Ammon's horn (tissue), 1 donor: ENCODE results near the gene FBXO11.

ENCODE experiments used
- DNase-seq: peaks from one replicate; pipeline ENCODE4 v3.0.0-alpha.2; 2016; ENCODE audit warnings: low spot score

Gene FBXO11

DNA sequence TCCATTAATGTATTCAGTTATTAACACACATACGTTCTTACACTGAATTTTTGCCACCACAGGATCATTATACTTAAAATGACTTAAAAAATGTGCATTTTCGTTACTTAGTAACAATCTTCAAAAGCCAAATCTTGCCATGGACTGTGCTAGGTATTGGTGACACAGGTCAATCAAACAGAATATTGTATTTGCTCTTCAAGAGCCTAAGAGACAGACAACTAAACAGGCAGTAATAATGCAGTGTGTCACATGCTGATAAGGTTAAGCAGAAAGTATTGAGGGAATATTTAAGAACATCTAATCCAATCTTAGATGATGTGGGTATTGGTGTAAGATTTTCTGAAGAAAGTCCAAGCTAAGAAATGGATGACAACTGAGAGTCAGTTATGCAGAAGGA lies 56.9 kb downstream of the FBXO11 start:
- no peak for DNase-seq

DNA sequence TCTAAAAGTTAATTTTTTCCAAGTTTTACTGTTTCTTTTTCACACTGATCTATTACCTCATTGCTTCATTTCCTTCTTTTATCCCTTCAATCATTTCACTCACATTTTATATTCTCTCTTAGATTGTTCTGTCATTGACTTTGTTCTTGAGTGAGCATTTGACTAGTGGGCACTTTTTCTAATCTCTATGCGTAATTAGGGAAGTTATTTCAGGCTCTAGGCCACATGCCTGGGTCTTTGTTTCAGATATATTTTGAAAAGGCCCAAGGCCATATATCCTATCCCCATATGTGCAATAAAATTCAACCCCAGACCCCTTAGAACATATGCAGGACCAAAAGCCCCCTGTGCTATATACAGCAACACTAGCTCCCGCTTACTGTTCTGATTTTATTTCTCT lies 62.1 kb downstream of the FBXO11 start:
- no peak for DNase-seq

DNA sequence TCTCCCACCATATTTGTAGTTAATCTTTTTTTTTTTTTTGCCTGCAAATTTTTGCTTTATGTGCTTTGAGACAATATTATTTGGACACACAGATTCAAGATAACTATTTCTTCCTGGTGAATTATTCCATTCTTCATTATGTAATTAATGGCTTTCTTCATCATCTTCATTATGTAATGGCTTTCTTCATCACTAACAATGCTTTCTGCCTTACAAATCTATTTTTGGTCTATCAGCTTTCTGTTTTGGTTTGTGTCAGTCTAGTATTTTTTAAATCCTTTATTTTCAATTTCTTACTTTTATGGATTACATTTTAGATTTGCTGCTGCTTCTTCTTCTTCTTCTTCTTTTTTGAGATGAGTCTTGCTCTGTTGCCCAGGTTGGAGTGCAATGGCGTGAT lies 62.9 kb downstream of the FBXO11 start:
- DNase-seq, result no peak

DNA sequence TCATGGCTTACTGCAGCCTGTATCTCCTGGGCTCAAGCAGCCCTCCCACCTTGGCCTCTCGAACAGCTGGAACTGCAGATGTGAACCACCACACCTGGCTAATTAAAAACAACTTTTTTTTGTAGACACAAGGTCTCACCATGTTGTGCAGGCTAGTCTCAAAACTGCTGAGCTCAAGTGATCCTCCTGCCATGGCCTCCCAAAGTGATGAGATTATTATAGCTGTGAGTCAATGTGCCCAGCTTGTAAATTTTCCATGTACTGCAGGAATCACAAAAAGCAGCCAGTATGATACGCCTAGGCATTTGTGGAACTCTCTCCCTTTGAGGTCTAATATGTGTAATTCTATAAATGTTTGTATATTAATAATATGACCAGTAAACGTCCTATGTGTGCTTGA lies 63.5 kb downstream of the FBXO11 start:
- DNase-seq, result no peak

DNA sequence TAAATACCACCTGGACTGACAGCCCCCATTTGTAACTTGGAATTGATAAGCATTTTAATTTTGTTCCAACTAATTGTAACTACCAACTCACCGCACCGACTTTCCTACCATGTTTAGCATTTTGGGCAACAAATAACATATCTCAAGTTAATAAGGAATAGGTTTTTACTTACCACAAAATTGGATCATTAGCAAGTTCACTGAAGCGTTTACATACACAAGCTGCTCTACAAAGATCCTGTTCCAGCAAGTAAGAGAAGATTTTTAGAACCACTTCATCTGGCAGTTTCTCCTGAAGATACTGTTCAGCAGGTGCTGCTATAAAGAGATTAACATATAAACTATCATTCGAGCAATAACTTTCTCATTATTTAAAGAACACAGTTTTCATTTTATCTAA lies 67.6 kb downstream of the FBXO11 start:
- DNase-seq, result no peak

DNA sequence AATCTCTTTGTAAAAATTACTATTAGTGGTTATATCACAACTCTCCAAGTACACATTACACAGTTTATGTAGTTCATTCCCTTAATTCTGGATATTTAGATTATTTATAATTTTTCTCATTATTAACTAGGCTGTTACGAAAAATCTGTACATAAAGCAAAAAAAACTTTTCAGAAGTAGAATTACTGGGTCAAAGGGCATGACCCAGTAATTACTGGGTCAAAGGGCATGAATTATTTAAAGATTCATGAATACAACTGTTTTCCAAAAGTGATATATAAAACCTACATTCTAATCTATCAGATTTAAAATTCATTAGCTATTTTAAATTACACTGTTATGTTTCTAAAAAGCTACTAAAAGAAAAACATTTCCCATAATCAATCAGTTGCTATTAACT lies 68.0 kb downstream of the FBXO11 start:
- no peak for DNase-seq

DNA sequence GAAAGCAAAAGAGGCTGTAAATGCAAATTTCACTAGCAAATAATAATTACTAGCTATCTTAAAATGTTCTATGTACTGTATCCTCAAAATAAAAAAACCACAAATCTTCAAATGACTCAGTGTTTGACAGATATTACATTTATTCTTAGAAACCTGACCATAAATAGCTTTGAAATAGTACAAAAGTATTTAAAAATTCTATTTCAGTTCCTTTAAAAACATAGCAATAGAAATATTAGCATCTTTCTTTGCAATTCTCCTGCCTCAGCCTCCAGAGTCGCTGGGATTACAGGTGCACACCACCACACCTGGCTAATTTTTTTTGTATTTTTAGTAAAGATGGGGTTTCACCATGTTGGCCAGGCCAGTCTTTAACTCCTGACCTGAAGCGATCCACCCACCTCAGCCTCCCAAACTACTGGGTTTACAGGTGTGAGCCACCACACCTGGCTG lies 72.8 kb downstream of the FBXO11 start:
- no peak for DNase-seq

DNA sequence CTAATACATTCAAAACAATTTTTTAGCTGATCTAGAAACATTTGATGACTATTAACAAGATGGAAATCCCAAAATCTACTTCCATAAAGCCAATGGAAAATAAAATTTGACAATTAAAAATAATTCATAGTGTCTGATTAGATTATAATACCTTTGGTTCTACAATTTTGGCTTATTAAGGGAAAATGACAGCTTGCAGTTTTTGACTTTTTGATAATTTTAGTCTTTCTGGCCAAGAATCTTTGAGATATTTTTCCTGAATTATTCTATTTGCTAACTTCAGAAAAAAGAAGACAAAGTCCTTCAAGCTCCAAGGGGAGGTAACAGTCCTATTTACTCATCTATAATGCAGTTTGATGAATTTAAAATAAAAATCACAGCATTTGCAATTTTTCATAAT lies 83.8 kb downstream of the FBXO11 start:
- DNase-seq, result no peak

DNA sequence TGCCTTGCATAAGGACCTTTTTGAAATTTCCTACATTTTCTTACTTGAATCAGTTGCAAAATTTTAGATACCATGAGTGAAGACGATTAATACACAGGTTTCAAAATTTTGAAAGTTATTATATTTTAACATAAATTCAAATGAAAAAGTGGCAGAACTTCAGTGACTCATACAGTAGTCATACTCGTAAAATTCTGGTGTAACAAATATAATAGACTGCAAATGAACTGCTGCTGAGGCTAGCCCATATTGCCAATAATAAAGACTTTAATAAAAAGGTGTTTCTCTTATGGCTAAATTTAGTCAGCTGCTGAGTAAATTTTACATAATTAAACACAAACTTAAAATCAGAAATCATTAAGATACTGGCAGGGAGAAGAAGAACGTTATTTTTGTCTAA lies 86.5 kb downstream of the FBXO11 start:
- DNase-seq, result no peak

DNA sequence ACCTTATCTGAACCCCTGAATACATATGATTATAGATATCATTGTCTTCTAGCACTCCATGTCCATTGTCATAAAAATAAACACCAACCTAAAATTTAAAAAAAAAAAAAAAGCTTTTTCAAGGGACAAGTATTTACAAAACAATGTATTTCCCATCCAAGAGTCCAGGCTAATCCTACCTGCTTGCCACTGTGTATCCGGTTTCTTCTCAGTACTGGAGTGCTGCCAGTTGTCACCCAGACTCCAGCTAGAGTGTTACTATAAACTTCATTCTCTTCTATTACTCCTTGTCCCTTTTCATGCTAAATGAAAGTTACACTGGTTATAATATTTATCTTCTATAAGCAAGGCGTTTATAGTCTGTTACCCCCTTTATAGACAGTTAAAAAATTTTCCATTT lies 87.5 kb downstream of the FBXO11 start:
- DNase-seq, result no peak

DNA sequence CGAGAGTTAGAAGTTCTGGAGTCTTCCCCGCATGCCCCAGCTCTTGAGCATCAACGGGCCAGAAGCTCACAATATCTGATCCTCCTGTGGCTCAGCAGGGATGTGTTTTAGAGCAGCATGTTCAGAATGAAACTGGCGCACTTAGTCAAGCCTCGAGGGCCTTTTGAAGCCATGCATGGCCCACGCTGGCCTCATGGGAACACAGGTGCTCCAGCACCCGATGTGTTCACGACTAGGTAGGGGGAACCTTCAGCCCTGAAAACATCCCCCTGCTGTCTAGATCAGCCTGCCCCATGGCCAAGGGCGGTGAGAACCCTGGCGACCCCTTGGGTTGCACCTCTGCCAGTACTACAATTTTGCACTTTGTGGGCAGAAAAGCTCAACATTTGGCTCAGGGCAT lies 90.5 kb downstream of the FBXO11 start:
- DNase-seq, result no peak

DNA sequence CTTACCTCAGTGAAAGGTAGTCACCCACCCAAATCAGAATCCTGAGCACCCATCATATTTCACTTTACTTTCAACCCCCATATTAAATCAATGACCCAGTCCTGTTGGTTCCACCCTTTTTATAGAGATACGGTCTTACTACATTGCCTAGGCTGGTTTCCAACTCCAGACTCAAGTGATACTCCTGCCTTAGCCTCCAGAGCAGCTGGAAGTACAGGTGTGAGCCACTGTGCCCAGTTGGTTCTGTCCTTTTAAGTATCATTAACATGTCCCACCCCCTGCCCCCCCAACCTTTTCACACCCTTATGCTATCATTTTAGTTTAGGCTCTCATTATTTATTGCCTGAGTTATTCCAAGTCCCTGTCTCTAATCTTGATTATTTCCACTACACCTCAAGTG lies 94.6 kb downstream of the FBXO11 start:
- no peak for DNase-seq

DNA sequence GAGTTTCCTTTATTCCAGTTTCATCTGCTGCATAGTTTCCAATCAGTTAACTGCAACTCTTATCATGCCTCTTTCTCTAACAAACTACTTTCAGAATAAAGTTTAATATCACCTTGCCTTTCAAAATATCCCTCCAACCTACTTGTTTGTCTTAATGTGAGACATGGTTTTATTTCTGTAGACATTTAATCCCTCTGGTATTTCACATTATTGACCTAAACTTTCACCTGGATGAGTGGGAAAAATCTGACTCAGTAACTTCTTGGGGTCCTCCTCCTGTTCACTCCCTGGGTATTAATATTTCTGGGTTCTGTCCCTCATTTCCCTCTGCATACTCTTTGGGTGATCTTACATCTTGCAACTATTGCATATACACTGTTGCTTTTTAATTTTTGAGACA lies 95.4 kb downstream of the FBXO11 start:
- DNase-seq, result no peak

DNA sequence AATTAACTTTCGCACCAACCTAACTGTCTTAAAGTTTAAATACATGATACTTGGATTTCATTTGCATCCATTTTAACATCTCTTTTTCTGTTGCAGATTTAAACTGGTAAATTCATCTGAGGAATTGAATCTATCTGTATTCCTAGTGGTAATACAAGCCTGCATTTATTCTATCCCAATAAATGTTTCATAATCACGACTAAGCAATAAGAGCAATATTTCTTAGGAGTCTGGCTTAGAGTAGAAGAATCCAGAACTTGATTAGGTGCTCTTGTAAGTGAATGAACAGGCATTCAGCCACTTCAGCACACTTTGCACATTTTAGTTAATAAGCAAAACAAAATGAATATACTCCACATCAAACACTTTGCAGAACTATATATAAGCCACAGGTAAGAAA lies 96.4 kb downstream of the FBXO11 start:
- no peak for DNase-seq

DNA sequence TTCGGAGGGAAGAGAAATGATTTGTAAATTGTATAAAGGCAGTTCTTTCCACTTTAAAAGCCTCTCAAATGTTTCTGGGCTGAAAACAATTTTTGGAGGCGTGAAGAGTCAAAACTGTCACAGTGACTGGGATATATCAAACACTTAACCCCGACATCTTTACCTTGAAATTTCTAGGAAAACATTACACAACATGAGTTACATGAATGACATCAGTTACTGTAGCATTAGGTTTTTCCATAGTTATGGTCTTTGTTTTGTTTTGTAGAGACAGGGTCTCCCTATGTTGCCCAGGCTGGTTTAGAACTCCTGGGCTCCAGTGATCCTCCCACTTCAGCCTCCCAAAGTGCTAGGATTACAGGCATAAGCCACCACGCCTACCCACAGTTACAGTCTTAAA lies 97.7 kb downstream of the FBXO11 start:
- no peak for DNase-seq

DNA sequence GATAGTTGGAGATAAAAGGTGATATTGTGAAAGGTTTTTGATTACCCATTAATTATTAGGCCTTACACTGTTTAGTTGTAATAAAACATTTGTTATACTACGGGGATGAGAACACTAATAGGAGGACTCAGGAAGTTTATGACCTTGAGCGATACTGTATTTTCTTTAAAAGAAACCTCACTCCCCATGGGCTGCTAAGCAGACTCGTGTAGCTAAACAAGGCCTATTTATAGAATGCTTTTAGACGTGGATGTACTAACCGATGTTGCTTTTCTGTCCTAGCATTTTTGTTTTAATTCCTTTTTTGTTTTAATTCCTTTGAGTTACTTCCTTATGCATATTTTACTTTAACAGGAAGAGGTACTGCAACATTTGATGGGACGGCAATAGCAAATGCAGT lies 100.4 kb downstream of the FBXO11 start:
- no peak for DNase-seq

DNA sequence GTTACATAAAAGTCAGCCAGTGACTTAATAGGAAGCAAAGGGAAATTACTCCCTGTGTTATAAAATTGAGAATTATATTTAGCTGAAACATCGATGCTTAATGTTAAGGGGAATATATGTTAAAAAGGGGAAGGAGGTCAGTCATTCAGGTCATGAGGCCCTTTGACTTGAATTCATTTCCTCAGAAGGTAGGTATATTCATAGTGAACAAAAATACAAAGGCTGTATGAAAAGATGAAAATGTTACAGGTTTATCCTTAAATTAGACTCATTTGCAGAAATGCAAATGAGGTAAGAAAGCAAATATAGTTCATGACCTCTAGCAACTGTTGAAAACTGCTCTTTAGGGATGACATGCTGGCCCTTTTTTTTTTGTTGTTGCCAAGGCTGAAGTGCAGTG lies 102.5 kb downstream of the FBXO11 start:
- no peak for DNase-seq

DNA sequence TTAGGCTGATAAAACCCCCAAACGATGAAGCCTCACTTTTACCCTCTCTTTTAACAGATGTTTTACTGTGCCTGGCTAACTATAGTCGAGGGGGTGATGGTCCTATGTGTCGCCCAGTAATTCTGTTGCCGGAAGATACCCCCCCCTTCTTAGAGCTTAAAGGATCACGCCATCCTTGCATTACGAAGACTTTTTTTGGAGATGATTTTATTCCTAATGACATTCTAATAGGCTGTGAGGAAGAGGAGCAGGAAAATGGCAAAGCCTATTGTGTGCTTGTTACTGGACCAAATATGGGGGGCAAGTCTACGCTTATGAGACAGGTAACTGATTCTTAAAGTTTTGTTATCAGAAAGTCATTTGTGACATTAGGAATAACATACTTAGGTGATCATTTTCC lies 102.9 kb downstream of the FBXO11 start:
- no peak for DNase-seq

DNA sequence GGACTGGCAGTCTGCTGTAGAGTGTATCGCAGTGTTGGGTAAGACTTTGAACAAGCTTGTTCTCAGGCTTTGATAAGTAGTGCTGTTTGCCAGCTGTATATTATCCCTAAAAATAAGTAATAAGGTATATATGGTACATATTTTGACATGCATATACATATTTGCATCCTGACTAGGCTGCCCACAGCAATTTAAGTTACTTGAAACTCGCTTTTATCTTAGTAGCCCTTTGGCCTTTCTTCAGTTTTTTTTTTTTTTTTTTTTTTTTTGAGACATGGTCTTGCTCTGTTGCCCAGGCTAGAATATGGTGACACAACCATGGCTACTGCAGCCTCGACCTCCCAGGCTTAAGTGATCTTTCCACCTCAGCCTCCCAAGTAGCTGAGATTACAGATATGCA lies 105.2 kb downstream of the FBXO11 start:
- no peak for DNase-seq

DNA sequence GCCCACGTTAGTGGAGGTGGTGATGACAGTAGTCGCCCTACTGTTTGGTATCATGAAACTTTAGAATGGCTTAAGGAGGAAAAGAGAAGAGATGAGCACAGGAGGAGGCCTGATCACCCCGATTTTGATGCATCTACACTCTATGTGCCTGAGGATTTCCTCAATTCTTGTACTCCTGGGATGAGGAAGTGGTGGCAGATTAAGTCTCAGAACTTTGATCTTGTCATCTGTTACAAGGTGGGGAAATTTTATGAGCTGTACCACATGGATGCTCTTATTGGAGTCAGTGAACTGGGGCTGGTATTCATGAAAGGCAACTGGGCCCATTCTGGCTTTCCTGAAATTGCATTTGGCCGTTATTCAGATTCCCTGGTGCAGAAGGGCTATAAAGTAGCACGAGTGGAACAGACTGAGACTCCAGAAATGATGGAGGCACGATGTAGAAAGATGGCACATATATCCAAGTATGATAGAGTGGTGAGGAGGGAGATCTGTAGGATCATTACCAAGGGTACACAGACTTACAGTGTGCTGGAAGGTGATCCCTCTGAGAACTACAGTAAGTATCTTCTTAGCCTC lies 107.2 kb downstream of the FBXO11 start:
- no peak for DNase-seq

DNA sequence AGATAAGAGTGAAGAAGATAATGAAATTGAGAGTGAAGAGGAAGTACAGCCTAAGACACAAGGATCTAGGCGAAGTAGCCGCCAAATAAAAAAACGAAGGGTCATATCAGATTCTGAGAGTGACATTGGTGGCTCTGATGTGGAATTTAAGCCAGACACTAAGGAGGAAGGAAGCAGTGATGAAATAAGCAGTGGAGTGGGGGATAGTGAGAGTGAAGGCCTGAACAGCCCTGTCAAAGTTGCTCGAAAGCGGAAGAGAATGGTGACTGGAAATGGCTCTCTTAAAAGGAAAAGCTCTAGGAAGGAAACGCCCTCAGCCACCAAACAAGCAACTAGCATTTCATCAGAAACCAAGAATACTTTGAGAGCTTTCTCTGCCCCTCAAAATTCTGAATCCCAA lies 107.7 kb downstream of the FBXO11 start:
- peak; percentile 56 for DNase-seq

DNA sequence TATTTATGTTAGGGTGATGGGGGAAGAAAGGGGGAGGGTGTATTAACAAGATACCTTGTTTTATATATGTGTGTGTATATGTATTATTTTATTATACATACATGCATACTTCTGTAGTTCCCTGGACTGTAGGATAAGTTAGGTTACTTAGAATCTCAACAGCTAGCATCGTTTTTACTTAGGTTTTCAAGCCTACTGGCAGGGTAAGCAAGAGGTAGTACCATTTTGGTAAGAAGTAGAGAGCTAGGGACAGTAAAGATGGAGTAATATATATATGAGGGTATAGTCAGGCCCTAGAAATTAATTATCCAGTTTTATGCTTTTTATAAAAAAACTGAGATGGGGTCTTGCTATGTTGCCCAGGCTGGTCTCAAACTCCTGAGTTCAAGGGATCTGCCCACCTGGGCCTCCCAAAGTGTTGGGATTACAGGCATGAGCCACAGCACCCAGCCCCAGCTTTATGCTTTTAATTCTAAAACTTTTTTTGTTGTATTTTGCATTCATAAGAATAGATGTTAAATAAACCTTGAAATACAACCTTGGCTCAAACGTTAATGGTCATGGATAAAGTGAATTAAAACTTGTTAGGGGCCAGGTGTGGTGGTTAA lies 110.1 kb downstream of the FBXO11 start:
- DNase-seq, result no peak

DNA sequence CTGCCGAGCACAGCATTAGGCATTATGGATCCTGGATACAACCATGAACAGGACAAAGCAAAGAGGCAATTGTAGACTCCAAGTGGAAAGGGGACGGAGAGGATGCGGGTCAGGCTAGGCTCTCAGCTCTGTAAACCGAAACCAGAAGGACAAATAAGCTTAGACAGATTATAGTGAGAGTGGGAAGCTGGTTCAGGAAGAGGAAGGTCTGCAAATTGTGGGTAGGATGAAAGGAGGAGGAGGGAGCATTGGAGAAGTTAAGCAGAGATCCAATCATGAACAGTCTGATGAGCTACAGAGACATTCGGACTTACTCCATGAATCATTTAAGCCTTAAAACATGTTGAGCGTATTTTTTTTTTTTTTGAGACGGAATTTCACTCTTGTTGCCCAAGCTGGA lies 120.3 kb downstream of the FBXO11 start:
- peak; percentile 59 for DNase-seq

DNA sequence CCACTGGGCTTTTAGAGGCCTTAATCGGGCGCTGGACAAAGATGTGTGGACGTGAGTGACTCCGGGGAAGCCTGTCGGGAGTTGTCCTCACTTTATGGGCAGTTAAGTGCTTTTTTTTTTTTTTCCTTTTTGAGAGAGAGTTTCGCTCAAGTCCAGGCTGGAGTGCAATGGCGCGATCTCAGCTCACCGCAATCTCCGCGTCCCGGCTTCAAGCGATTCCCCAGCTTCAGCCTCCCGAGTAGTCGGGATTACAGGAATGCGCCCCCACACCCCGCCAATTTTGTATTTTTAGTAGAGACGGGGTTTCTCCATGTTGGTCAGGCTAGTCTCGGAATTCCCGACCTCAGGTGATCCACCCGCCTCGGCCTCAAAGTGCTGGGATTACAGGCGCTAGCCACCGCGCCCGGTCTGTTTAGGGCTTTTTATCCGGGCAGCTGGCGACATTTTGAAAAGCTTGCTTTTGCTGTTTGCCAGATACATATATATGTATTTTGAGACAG lies 121.9 kb downstream of the FBXO11 start:
- no peak for DNase-seq
